Hypothalamus (tissue), 51 donors: ENCODE results near the gene NNAT.
A peak's percentile ranks its signal among the peaks of the same experiment; 100 is the strongest.

Experiments used
- DNase-seq, 51 donors: peaks; one replicate each; lab custom pipeline; 2025; lab: John Stamatoyannopoulos, UW

The NNAT gene

DNA sequence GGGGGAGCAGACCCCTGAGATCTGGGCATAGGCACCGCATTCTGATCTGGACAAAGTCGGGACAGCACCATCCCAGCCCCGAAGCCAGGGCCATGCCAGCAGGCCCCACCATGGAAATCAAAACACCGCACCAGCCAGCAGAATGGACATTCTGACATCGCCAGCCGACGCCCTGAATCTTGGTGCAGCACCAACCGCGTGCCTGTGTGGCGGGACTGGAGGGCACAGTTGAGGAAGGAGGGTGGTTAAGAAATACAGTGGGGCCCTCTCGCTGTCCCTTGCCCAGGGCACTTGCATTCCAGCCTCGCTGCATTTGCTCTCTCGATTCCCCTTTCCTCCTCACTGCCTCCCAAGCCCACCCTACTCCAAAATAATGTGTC lies 2.0 kb downstream of the NNAT start:
- DNase-seq = no peak

DNA sequence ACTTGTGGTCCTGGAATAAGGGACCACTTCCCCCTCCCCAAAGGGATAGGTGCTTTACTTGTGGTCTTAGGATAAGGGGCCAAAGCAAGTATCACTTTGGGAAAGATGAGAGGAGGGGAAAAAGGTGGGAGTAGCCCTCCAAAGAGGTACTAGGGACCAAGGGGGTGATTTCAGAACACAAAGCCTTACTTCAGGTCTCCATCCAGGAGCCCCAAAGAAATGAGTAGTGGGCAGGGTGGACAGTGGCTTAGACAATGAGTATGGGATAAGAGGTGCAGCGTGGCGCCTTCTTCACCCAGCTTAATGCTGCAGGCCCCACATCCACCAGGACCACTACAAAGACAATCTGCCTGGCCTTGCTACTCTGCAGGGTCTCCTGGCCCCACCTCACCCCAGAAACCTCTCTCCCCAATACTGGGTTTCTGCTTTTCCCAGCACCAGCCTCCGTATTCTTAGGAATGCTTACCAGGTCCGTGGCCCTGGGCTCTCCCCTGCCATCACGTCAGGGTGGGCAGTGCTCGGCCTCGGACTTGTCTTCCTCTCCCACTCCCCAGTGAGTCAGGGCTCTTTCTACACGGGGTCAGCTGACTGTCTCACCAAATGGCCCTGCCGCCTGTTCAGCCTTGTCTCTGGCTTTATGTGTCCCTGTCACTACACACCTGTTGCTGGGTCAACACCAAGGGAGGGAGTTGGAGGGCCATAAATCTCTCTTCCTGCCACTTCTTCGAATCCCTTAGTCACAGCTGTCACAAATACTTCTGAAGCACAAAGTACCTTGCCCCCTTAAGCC lies 3.1 kb downstream of the NNAT start:
- DNase-seq = no peak

- DNase-seq = no peak
Observed at GRCh38 chr20:37524859-37525708, 4.0 kb downstream of the NNAT start.

DNA sequence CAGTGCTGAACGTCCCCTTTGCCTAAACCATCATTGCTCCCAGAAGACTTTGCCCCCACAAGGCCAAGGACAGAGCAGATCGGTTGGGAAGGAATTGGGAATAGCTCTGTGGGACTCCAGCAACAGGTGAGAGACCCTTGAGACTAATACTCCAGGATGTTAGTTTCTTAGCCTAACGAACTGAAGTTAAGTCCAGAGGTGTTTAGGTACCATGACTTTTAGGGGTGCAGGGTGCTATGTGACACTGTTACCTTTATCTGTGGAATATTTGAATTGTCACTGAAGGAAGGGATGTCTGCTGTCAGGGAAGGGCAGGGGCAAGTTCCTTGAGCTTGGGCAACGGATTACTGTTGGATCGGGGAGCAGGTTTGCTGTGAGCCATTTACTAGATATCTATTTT lies 4.8 kb downstream of the NNAT start:
- no peak for DNase-seq

GRCh38 chr20:37526238-37526838 lies 5.3 kb downstream of the NNAT start:
- no peak for DNase-seq

GRCh38 chr20:37526839-37527637 lies 6.0 kb downstream of the NNAT start:
- peak in 1 of 51 donors; percentile 18 for DNase-seq

- DNase-seq = peak; percentile 60 to 98 (median 87)
Observed at GRCh38 chr20:37527638-37528445, 6.8 kb downstream of the NNAT start, which contains the start of gene BLCAP. Gene BLCAP, minus strand, starts transcription at chr20:37527876. Its CDS starts 8,702 bp downstream, at chr20:37519174.

DNA sequence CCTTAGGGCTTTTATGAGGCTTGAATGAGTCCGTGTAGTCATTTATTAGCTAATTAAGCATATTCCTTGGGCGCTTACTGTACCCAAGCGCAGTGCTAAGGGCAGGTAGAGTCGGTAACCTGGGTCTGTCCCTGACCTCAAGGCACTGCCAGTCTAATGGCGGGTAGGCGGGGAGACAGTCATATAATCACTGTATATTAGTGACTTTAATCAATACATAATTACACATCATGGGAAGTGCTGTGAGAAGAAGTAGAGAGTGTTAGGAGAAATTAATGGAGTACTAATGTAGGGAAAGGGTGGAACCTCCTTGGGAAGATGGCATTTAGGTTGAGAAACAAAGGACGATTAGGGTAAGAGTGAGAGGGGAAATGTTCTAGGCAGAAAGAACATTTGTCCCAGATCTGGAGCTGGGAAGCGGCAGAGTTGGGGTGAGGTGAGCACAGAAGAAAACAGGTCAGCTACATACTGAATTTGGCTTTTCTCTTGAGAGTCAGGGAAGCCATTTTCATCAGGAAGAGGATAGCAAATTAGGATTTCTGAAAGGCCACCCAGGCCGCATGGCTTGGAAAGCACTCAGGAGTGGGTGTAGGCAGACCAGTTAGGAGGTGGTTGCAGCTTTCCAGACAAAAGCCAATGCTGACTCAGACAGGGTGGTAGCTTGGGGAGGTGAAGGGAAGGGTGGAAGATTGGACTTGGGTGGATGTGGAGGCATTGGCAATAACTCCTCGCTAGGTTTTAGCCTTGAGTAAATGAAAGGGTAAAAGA lies 7.6 kb downstream of the NNAT start:
- DNase-seq = no peak

DNA sequence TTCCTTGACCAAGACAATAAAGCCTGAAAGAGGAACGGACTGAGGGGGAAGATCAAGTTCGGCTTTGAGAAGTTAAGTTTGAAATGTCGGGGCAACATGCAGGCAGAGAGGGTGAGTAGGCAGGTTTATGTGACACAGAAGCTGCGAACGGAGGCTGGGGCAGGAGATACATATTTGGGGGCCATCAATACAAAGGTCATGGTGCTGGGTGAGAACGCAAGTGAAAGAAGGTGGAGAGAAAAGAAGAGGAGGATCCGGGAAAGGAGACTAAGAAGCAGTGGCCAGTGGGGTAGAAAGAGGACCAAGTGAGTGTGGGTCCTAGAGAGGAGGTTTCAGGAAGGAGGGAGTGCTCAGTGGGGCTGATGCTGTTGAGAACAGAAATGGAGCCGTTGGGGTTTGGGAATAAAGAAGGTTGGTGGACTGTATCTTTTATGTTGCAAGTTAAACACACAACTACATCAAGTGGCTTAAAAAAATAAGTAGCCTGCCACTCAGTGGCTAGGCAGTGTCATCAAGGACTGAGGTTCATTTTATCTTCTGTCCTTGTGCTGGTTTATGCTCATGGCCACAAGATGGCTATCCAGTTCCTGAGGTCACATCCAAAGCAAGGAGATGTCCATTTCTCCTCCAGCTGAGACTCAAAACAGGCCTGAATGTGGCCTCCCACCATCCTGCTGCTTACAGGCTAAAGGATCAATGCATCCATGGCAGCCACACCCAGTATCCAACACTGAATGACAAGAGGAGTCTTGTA lies 8.3 kb downstream of the NNAT start:
- DNase-seq = no peak

- no peak for DNase-seq
Observed at GRCh38 chr20:37529968-37530600, 9.0 kb downstream of the NNAT start.

DNA sequence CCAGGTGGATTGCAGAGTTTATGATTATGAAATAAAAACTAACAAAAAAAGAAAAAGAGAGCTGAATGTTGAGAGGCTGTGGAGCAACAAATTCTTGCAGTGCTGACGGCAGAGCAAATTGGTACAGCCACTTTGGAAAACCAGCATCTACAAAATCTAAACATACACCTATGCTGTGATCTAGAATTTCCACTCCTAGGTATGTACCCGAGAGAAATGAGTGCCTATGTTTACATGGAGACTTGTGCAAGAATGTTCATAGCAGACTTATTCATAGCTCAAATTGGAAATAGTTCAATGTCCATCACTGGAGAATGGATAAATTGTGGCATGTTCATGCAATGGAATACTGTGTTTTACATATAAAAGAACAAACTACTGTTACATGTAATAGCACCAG lies 9.6 kb downstream of the NNAT start:
- no peak for DNase-seq

GRCh38 chr20:37531856-37532255 lies 10.8 kb downstream of the NNAT start:
- DNase-seq = no peak

DNA sequence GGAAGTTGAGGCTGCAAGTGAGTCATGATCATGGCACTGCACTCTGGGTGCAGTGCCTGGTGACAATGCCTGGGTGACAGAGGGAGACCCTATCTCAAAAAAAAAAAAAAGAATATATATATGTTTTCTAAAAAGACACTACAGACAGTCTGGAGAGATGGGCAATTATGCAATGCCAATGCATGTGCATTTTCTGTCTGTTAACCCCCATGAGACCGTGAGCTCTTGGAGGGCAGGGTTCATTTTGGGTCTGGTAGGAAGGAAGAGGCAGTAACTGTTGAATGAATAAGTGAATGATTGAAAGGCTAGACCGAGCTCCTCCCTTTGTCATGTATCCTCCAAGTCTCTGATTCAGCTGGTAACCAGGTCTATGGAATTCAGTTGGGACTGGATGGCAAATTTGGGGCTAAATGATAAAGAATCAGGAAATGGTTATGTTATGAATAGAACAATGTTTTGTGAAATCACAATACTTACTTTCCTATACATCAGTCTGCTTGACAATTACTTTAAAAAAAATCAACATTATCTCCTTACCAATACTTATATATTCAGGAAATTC lies 12.2 kb downstream of the NNAT start:
- DNase-seq = no peak

GRCh38 chr20:37534401-37535157 lies 13.5 kb downstream of the NNAT start:
- peak in 22 of 51 donors; percentile 6 to 83 (median 30) for DNase-seq

DNA sequence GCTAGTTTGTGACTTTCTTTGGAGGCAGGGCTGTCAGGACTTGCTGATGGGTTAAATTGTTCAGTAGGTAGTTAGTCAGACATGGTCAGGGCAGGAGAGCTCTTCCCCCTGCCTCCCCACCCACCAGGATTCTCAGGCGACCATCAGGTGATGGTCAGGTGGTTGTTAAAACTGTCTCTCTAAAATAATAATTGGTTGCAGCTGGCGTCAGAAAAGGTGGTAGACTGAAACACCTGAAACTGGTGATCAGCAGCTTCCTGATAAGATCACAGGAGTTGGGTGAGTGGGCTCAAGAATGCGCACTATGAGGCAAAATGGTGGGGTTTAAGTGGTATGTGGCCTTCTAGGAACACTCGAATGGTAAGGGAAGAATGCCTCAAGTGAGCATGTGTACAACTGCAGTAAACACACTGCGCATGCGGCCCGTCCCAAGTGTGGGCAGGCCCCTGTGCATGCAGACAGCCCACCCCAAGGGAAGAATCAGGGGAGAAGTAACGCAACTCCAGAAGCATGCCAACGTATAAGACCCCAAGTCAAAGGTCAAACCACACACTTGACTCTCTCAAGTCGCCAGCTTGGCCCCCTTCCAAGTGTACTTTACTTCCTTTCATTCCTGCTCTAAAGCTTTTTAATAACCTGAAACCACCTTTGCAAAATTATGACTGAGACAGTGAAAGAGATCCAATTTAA lies 14.5 kb downstream of the NNAT start:
- DNase-seq = no peak

DNA sequence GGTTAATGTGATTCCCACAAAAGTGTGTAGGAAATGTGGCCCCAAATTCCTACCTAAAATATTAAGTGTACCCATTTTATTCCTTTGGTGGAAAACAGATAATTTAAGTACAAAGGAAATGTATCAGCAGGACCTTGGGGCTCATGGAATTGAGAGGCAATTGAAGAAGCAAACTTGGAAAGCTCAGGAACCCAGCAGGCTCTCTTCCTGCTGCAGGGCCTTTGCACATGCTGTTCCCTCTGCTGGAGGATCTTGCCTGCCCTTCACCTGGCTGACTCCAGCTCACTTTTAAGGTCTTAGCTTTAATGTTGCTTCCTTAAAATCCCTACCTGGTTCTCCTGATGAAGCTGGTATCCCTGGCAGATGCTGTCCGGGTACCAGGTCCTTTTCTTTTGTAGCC lies 16.5 kb downstream of the NNAT start:
- DNase-seq = no peak
